PC-3 (cell line): Measurements from ENCODE around the gene AFF2. TPM values are rescaled to one million over a fixed set of nuclear protein-coding genes. Genes with fewer than 3 reads are reported as not detected.

Experiments
- ATAC-seq: fragments of 200-7000 bp; cut with Tn5 transposase; 2 replicates; pipeline ENCODE4 v1.9.1; 2020; ENCODE audit warnings: mild to moderate bottlenecking, moderate library complexity
- BruUV-seq: library from RNA; stranded (reverse); fragments of 400-500 nt; replicated peaks from 2 replicates; lab custom pipeline; 2021; lab: Mats Ljungman, UMichigan
- CTCF ChIA-PET: fragments of 300-600 bp; sonication (Branson Sonifier 250); formaldehyde crosslinking; loops from one replicate; lab custom pipeline; 2022; ENCODE audit warnings: antibody characterized with exemption; lab: Charles Lee
- POLR2A ChIA-PET: fragments of 300-600 bp; sonication (Branson Sonifier 250); formaldehyde crosslinking; loops from one replicate; lab custom pipeline; 2022; ENCODE audit warnings: antibody characterized with exemption; ENCODE audit not compliant: unreplicated experiment; lab: Charles Lee
- DNase-seq: peaks from one replicate; pipeline ENCODE4 v3.0.0-alpha.2; 2015
- H2AFZ ChIP-seq: fragments of 300-600 bp; sonication (generic); 2 replicates; pipeline ENCODE4 v1.6.0; 2016; ENCODE audit warnings: antibody characterized with exemption, low read length
- H3F3A ChIP-seq: fragments of 300-600 bp; sonication (generic); one replicate; pipeline ENCODE4 v1.6.0; 2017; ENCODE audit warnings: antibody characterized with exemption, low read length, control low read depth, mild to moderate bottlenecking; ENCODE audit not compliant: unreplicated experiment
- H3K27ac ChIP-seq: fragments of 300-600 bp; sonication (generic); 2 replicates; pipeline ENCODE4 v1.5.1; 2016; ENCODE audit warnings: mild to moderate bottlenecking, low read length
- H3K27me3 ChIP-seq: fragments of 300-600 bp; sonication (generic); 2 replicates; pipeline ENCODE4 v1.6.1; 2016; ENCODE audit warnings: low read length, mixed read lengths
- H3K36me3 ChIP-seq: fragments of 300-600 bp; sonication (generic); 2 replicates; pipeline ENCODE4 v1.6.1; 2016; ENCODE audit warnings: low read depth, mixed run types, low read length, mixed read lengths
- H3K4me1 ChIP-seq: fragments of 300-600 bp; sonication (generic); 2 replicates; pipeline ENCODE4 v1.5.1; 2016; ENCODE audit warnings: low read length; ENCODE audit not compliant: insufficient read depth
- H3K4me2 ChIP-seq: fragments of 300-600 bp; sonication (generic); 2 replicates; pipeline ENCODE4 v1.6.0; 2016; ENCODE audit warnings: low read length
- H3K4me3 ChIP-seq: fragments of 300-600 bp; sonication (generic); 2 replicates; pipeline ENCODE4 v1.5.1; 2016; ENCODE audit warnings: mild to moderate bottlenecking, low read length, mixed read lengths
- H3K79me2 ChIP-seq: fragments of 300-600 bp; sonication (generic); 2 replicates; pipeline ENCODE4 v1.6.1; 2017; ENCODE audit warnings: low read length, mixed read lengths
- H3K9ac ChIP-seq: fragments of 300-600 bp; sonication (generic); 2 replicates; pipeline ENCODE4 v1.6.0; 2016; ENCODE audit warnings: mild to moderate bottlenecking, low read length
- H3K9me2 ChIP-seq: fragments of 300-600 bp; sonication (generic); replicated peaks from 2 replicates; pipeline ENCODE4 v1.6.1; 2016; ENCODE audit warnings: mixed run types, low read length, mixed read lengths
- H3K9me3 ChIP-seq: fragments of 300-600 bp; sonication (generic); 2 replicates; pipeline ENCODE4 v1.6.1; 2016; ENCODE audit warnings: low read length, mixed read lengths
- H4K20me1 ChIP-seq: fragments of 300-600 bp; sonication (generic); 2 replicates; pipeline ENCODE4 v1.6.1; 2016; ENCODE audit warnings: low read length, mixed read lengths
- EZH2 ChIP-seq: fragments of 300-600 bp; sonication (generic); IDR thresholded peaks from one replicate; pipeline ENCODE4 v1.6.1; 2017; ENCODE audit warnings: antibody characterized with exemption, mild to moderate bottlenecking, low read length; ENCODE audit not compliant: unreplicated experiment
- EZH2phosphoT487 ChIP-seq: fragments of 300-600 bp; sonication (generic); IDR thresholded peaks from 2 replicates; pipeline ENCODE4 v1.6.1; 2018; ENCODE audit warnings: mild to moderate bottlenecking, antibody characterized with exemption, low read length, borderline replicate concordance
- intact Hi-C: fragments of 100-400 bp; cut with micrococcal nuclease; formaldehyde crosslinking; loops from 2 replicates; pipeline ENCODE4 v1.9.0; 2023
- total RNA-seq: library from RNA; depleted of rRNA; stranded (reverse); fragments of >200 nt; gene quantifications from 2 replicates; pipeline ENCODE4 v1.2.3, GENCODE V29; 2014
- TF ChIP-seq, protein P1 (sequence below): fragments of 300-600 bp; sonication (generic); conservative IDR thresholded peaks from 2 replicates; pipeline ENCODE4 v1.5.1; 2017; ENCODE audit warnings: antibody characterized with exemption, low read depth, mild to moderate bottlenecking, low read length

The AFF2 gene
- total RNA-seq, 1 experiment from 2014 or later, result not detected

DNA sequence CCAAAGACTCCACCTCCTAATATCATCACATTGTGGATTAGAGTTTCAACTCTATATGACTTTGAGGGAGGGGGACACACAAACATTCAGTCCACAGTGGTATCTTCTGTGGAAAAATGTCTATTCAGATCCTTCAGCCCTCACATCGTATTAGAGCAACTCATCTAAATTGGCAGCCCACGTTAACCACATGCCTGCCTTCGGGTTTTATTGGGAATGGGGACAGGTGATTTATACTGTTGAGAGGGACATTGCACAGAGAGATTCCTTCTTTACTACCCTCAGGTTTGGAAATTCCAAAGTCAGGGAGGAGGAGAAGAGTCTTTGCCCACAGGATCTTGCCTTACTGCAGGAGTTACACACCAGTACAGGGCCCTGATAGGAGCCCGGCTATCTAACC is 372.5 kb downstream of the AFF2 start:
- no peaks in the 10 kb centered on the region for H3K36me3 ChIP-seq
- no peaks in the 10 kb centered on the region for H3K27me3 ChIP-seq
- H3K4me2 ChIP-seq, result no peak overlapping the region
- ATAC-seq (no peak), DNase-seq (no peak)
- H3K9me3 ChIP-seq, result no peaks in the 10 kb centered on the region
- no peaks in the 10 kb centered on the region for H3F3A ChIP-seq
- no peak overlapping the region for H2AFZ ChIP-seq
- no peaks in the 10 kb centered on the region for H3K9me2 ChIP-seq
- TF ChIP-seq EZH2phosphoT487, result no peak
- TF ChIP-seq EZH2, result no peak
- POLR2A ChIA-PET, result no interaction called here
- intact Hi-C loops, result no loop called here
- H4K20me1 ChIP-seq, result no peaks in the 10 kb centered on the region
- no peaks in the 10 kb centered on the region for H3K4me1 ChIP-seq
- CTCF ChIA-PET, result no interaction called here
- no peak overlapping the region for H3K4me3 ChIP-seq
- no TSS peak for BruUV-seq
- H3K27ac ChIP-seq, result no peak overlapping the region
- H3K79me2 ChIP-seq, result no peaks in the 10 kb centered on the region
- no peak overlapping the region for H3K9ac ChIP-seq

- TF ChIP-seq EZH2phosphoT487 (no peak), EZH2 (no peak)
- TF ChIP-seq, protein P1, sequence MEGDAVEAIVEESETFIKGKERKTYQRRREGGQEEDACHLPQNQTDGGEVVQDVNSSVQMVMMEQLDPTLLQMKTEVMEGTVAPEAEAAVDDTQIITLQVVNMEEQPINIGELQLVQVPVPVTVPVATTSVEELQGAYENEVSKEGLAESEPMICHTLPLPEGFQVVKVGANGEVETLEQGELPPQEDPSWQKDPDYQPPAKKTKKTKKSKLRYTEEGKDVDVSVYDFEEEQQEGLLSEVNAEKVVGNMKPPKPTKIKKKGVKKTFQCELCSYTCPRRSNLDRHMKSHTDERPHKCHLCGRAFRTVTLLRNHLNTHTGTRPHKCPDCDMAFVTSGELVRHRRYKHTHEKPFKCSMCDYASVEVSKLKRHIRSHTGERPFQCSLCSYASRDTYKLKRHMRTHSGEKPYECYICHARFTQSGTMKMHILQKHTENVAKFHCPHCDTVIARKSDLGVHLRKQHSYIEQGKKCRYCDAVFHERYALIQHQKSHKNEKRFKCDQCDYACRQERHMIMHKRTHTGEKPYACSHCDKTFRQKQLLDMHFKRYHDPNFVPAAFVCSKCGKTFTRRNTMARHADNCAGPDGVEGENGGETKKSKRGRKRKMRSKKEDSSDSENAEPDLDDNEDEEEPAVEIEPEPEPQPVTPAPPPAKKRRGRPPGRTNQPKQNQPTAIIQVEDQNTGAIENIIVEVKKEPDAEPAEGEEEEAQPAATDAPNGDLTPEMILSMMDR, result no peak
- DNase-seq, result no peak
Observed at GRCh38 chrX:148874636-148875246, 374.3 kb downstream of the AFF2 start.

DNA sequence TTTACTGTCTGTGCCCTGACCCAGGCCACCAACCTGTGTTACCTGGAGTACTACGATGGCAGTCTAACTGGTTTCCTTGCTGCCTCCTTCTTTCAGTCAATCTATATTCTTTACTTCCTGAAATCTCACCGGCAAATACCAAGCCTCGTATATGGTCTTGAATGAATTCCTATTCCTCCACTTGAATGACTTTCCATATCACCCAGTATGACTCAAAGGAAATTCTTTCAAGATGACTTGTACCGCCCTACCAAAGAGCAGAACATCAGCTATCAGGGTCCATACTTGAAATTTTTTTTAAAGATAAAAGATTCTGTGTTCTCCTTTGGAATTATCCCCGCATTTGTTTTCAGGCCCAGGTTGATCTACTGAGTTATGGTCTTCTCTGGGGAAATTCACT is 378.0 kb downstream of the AFF2 start:
- Histone ChIP-seq H3K9me2 (no peaks in the 10 kb centered on the region), H3K4me2 (no peak overlapping the region), H3K27ac (no peak overlapping the region), H3K27me3 (no peaks in the 10 kb centered on the region), H3K9me3 (no peaks in the 10 kb centered on the region), H3K9ac (no peak overlapping the region), H3K4me3 (no peak overlapping the region), H2AFZ (no peak overlapping the region), H4K20me1 (no peaks in the 10 kb centered on the region), H3F3A (no peaks in the 10 kb centered on the region), H3K4me1 (no peaks in the 10 kb centered on the region), H3K79me2 (no peaks in the 10 kb centered on the region), H3K36me3 (no peaks in the 10 kb centered on the region)
- no peak for ATAC-seq
- DNase-seq, result no peak
- intact Hi-C loops, result no loop called here
- ChIA-PET CTCF (no interaction called here), POLR2A (no interaction called here)
- BruUV-seq, result no TSS peak
- TF ChIP-seq EZH2, result no peak
- TF ChIP-seq, protein P1, result no peak
- no peak for TF ChIP-seq EZH2phosphoT487

More at GRCh38 chrX:148874636-148875246, 374.3 kb downstream of the AFF2 start:
- Histone ChIP-seq H3K4me3 (no peak overlapping the region), H3K4me1 (no peaks in the 10 kb centered on the region), H3K36me3 (no peaks in the 10 kb centered on the region), H2AFZ (no peak overlapping the region), H3F3A (no peaks in the 10 kb centered on the region), H3K9ac (no peak overlapping the region), H3K9me3 (no peaks in the 10 kb centered on the region), H4K20me1 (no peaks in the 10 kb centered on the region), H3K27ac (no peak overlapping the region), H3K9me2 (no peaks in the 10 kb centered on the region), H3K27me3 (no peaks in the 10 kb centered on the region), H3K79me2 (no peaks in the 10 kb centered on the region), H3K4me2 (no peak overlapping the region)
- intact Hi-C loops, result no loop called here
- ChIA-PET POLR2A (no interaction called here), CTCF (no interaction called here)
- no TSS peak for BruUV-seq
- ATAC-seq, result no peak
